ENCODE results near the gene ATXN10. TPM values are rescaled to one million over a fixed set of nuclear protein-coding genes. Genes with fewer than 3 reads are reported as not detected.

ATXN10 gene
- total and polyA plus RNA-seq, 2 of the 13 experiments (the other 11 are each of a cell fraction or from before 2014, with no cell fraction given), result 60.1 to 194 TPM

- no peak for TF ChIP-seq PREB (CRISPR knock-in tag; IDR thresholded peaks at IDR 0.05)
- no peak for TF ChIP-seq THAP7 (CRISPR knock-in tag; IDR thresholded peaks at IDR 0.05)
- no peak for TF ChIP-seq ZNF678 (CRISPR knock-in tag; IDR thresholded peaks at IDR 0.05)
These were observed 197.8 kb downstream of the ATXN10 start (continued) for GRCh38 chr22:45869340-45869847.

- ATAC-seq, result no peak
- DNase-seq (ENCODE audit: low spot score), result no peak
- no peaks in the 10 kb centered on the region for H3K9me3 ChIP-seq (ENCODE audit: low read length)
- H3K4me3 ChIP-seq (replicated peaks in 1 of 3; ENCODE audit: insufficient read depth in 1 of 3, low read depth in 2 of 3, low read length in 3 of 3), result no peak overlapping the region
- TF ChIP-seq ZSCAN29 (CRISPR knock-in tag; conservative IDR thresholded peaks at IDR 0.05) (no peak), STAG1 (CRISPR knock-in tag; IDR thresholded peaks at IDR 0.05) (no peak), ZNF563 (CRISPR knock-in tag; IDR thresholded peaks at IDR 0.05) (no peak), ZNF160 (CRISPR knock-in tag; IDR thresholded peaks at IDR 0.05) (no peak), ZNF773 (CRISPR knock-in tag; IDR thresholded peaks at IDR 0.05; ENCODE audit: borderline replicate concordance) (no peak), ZNF75D (CRISPR knock-in tag; IDR thresholded peaks at IDR 0.05; ENCODE audit: borderline replicate concordance) (no peak), ZNF562 (CRISPR knock-in tag; IDR thresholded peaks at IDR 0.05; ENCODE audit: borderline replicate concordance) (no peak), FOXA3 (CRISPR knock-in tag; IDR thresholded peaks at IDR 0.05) (no peak), ZBTB1 (CRISPR knock-in tag; IDR thresholded peaks at IDR 0.05; ENCODE audit: borderline replicate concordance) (no peak), NR2C2 (CRISPR knock-in tag; IDR thresholded peaks at IDR 0.05; ENCODE audit: borderline replicate concordance) (no peak), ZNF451 (CRISPR knock-in tag; IDR thresholded peaks at IDR 0.05) (no peak), ZNF614 (CRISPR knock-in tag; IDR thresholded peaks at IDR 0.05; ENCODE audit: borderline replicate concordance) (no peak)
- FAIRE-seq, result no peak
- H3K9ac ChIP-seq (ENCODE audit: insufficient read depth, low read depth, low read length), result no peak overlapping the region
- no peak overlapping the region for H2AFZ ChIP-seq (ENCODE audit: low read length)
- H3K79me2 ChIP-seq (ENCODE audit: insufficient read depth, low read length), result no peaks in the 10 kb centered on the region
- no peak overlapping the region for H3K4me2 ChIP-seq (ENCODE audit: low read depth, low read length)
- in situ Hi-C loops (cut with HindIII; ENCODE audit: extremely low pct_ligation_motif_present, low pct_unique_long_range_greater_than_20kb) (no loop called here), intact Hi-C loops (cut with micrococcal nuclease; ENCODE audit: unreplicated experiment) (no loop called here)
- ChIA-PET POLR2A (no interaction called here), CTCF (ENCODE audit: low intra/inter-chr PET ratio, low total read pairs) (no interaction called here)
- BruUV-seq (replicated peaks), result no TSS peak
- H3K36me3 ChIP-seq (replicated peaks in 1 of 2; ENCODE audit: control insufficient read depth in 1 of 2, insufficient read depth in 2 of 2, low read length in 2 of 2), result no peaks in the 10 kb centered on the region
- H3K27ac ChIP-seq (ENCODE audit: extremely low read length, insufficient read depth, low read length), result no peak overlapping the region
- WGBS (ENCODE audit: low lambda C conversion rate), result 73% methylated on average over 7 of the region's 7 CpGs
- no peaks in the 10 kb centered on the region for H3K4me1 ChIP-seq (ENCODE audit: insufficient read depth, low read length)
- H3K27me3 ChIP-seq (ENCODE audit: control insufficient read depth in 1 of 2, insufficient read depth in 2 of 2, low read length in 2 of 2), result peaks cover 1 to 23% of the 10 kb centered on the region in 2 experiments; a peak in 3 of 5 replicates
- peaks cover 3% of the 10 kb centered on the region; the same call in 1 of the 2 replicates for H4K20me1 ChIP-seq (ENCODE audit: insufficient read depth, low read length)
These were observed 198.4 kb downstream of the ATXN10 start for GRCh38 chr22:45870011-45870410.

All from HepG2 (cell line).